HepG2 (cell line): ENCODE data around the gene DCDC1. TPM values are rescaled to one million over a fixed set of nuclear protein-coding genes. Genes with fewer than 3 reads are reported as not detected.

Source experiments
- ATAC-seq: fragments of 200-7000 bp; cut with Tn5 transposase; 3 replicates; pipeline ENCODE4 v1.9.1; 2020; ENCODE audit warnings: mild to moderate bottlenecking, moderate library complexity
- BruUV-seq: library from RNA; stranded (reverse); fragments of 400-500 nt; replicated peaks from 2 replicates; lab custom pipeline; 2021; lab: Mats Ljungman, UMichigan
- CTCF ChIA-PET: fragments of 300-600 bp; formaldehyde crosslinking; extraction: SDS; loops from one replicate; lab custom pipeline; 2021; ENCODE audit warnings: low total read pairs, inconsistent platforms, low intra/inter-chr PET ratio; lab: Yijun Ruan, JAX
- POLR2A ChIA-PET: fragments of 350-600 bp; sonication (Branson Sonifier 250); formaldehyde crosslinking; loops from one replicate; lab custom pipeline; 2020; ENCODE audit warnings: antibody characterized with exemption, inconsistent platforms; lab: Yijun Ruan, JAX
- DNase-seq: peaks from one replicate; pipeline ENCODE4 v3.0.0-alpha.2; 2015; ENCODE audit warnings: low spot score
- FAIRE-seq: peaks from 3 replicates; lab custom pipeline; 2011; peaks lifted over from hg19 to GRCh38; lab: Jason Lieb, UNC
- H2AFZ ChIP-seq: one replicate; pipeline ENCODE4 v1.6.1; 2011; ENCODE audit warnings: low read length, inconsistent platforms
- H3K27ac ChIP-seq: fragments of 300-600 bp; 3 replicates; pipeline ENCODE4 v1.8.0; 2011; ENCODE audit warnings: mixed run types, mild to moderate bottlenecking, mixed read lengths, low read length, inconsistent platforms; ENCODE audit not compliant: insufficient read depth; ENCODE audit errors: extremely low read length
- H3K27me3 ChIP-seq, 2 experiments: fragments of 200-600 bp in 1 of 2; 2 replicates in 1 of 2; 3 replicates in 1 of 2; pipeline versions ENCODE4 v1.6.0 to v1.8.0; 2011; ENCODE audit warnings: low read length in 2 of 2, mild to moderate bottlenecking in 2 of 2, moderate library complexity in 2 of 2, inconsistent platforms in 1 of 2; ENCODE audit not compliant: insufficient read depth in 2 of 2, control insufficient read depth in 1 of 2
- H3K36me3 ChIP-seq, 2 experiments: fragments of 200-600 bp in 1 of 2; replicated peaks in 1 of 2; 2 replicates in 1 of 2; 3 replicates in 1 of 2; pipeline versions ENCODE4 v1.5.1 to v1.8.0; 2011; ENCODE audit warnings: low read length in 2 of 2, inconsistent platforms in 1 of 2; ENCODE audit not compliant: insufficient read depth in 2 of 2, control insufficient read depth in 1 of 2
- H3K4me1 ChIP-seq: 2 replicates; pipeline ENCODE4 v1.5.1; 2012; ENCODE audit warnings: low read length, inconsistent platforms; ENCODE audit not compliant: insufficient read depth
- H3K4me2 ChIP-seq: 2 replicates; pipeline ENCODE4 v1.6.0; 2011; ENCODE audit warnings: low read depth, low read length, inconsistent platforms
- H3K4me3 ChIP-seq, 3 experiments: fragments of 200-600 bp in 1 of 3; sonication (generic), shearing (Covaris generic) in 1 of 3; replicated peaks in 1 of 3; 2 replicates each; pipeline ENCODE4 v1.5.1; 2011 to 2016; ENCODE audit warnings: low read length in 3 of 3, inconsistent platforms in 2 of 3, low read depth in 2 of 3, mild to moderate bottlenecking in 2 of 3, control low read depth in 1 of 3, mixed read lengths in 1 of 3; ENCODE audit not compliant: insufficient read depth in 1 of 3
- H3K79me2 ChIP-seq: one replicate; pipeline ENCODE4 v1.6.1; 2011; ENCODE audit warnings: low read length, inconsistent platforms; ENCODE audit not compliant: insufficient read depth
- H3K9ac ChIP-seq: 2 replicates; pipeline ENCODE4 v1.6.0; 2011; ENCODE audit warnings: mild to moderate bottlenecking, low read depth, low read length, inconsistent platforms; ENCODE audit not compliant: insufficient read depth
- H3K9me3 ChIP-seq: 2 replicates; pipeline ENCODE4 v1.5.1; 2012; ENCODE audit warnings: mild to moderate bottlenecking, low read length
- H4K20me1 ChIP-seq: 2 replicates; pipeline ENCODE4 v1.6.0; 2011; ENCODE audit warnings: inconsistent platforms, mild to moderate bottlenecking, low read length, moderate library complexity; ENCODE audit not compliant: insufficient read depth
- CTCF ChIP-seq: sonication (generic); formaldehyde crosslinking; IDR thresholded peaks from 2 replicates; pipeline ENCODE4 v1.5.0; 2020; ENCODE audit warnings: mild to moderate bottlenecking, missing genetic modification reagents, moderate library complexity
- NR3C1 ChIP-seq: sonication (generic); formaldehyde crosslinking; IDR thresholded peaks from 2 replicates; pipeline ENCODE4 v1.4.0; 2020; ENCODE audit warnings: missing genetic modification reagents
- PHB2 ChIP-seq: fragments of 450-650 bp; IDR thresholded peaks from 2 replicates; pipeline ENCODE4 v1.6.1; 2018; ENCODE audit not compliant: partially characterized antibody
- STAG1 ChIP-seq: sonication (generic); formaldehyde crosslinking; IDR thresholded peaks from 2 replicates; pipeline ENCODE4 v1.4.0; 2020; ENCODE audit warnings: missing genetic modification reagents
- THYN1 ChIP-seq: sonication (generic); formaldehyde crosslinking; IDR thresholded peaks from 2 replicates; pipeline ENCODE4 v1.8.1; 2023; ENCODE audit warnings: low read depth, mild to moderate bottlenecking, moderate library complexity, missing genetic modification reagents, borderline replicate concordance
- U2AF2 ChIP-seq: fragments of 200-400 bp; formaldehyde crosslinking; IDR thresholded peaks from 2 replicates; pipeline ENCODE4 v1.6.1; 2017; ENCODE audit warnings: low read depth, mild to moderate bottlenecking, low read length
- ZBTB14 ChIP-seq: sonication (generic); formaldehyde crosslinking; IDR thresholded peaks from 2 replicates; pipeline ENCODE4 v1.4.0; 2020; ENCODE audit warnings: missing genetic modification reagents
- WGBS: methylation state at CpG from one replicate; pipeline ENCODE4 v1.1.6; 2017; ENCODE audit warnings: low lambda C conversion rate; 5-methylcytosine and 5-hydroxymethylcytosine counted together
- in situ Hi-C: cut with HindIII; loops from 2 replicates; pipeline ENCODE4 v1.10.0; 2017; ENCODE audit warnings: low pct_unique_long_range_greater_than_20kb; ENCODE audit not compliant: extremely low pct_ligation_motif_present
- intact Hi-C: fragments of 100-400 bp; cut with micrococcal nuclease; formaldehyde crosslinking; loops from one replicate; pipeline ENCODE4 v1.10.0; 2022; ENCODE audit not compliant: unreplicated experiment
- polyA plus RNA-seq, 8 experiments: library from polyadenylated mRNA; depleted of rRNA in 3 of 8; stranded (reverse) in 7 of 8; unstranded in 1 of 8; fragments of >200 nt; fragmentation: Illumina TruSeq in 4 of 8; extraction: Trizol in 4 of 8; gene quantifications; 2 replicates each; pipeline versions ENCODE4 v1.2.1 to v1.2.3, GENCODE V29; 2011 to 2016; ENCODE audit warnings: low read depth in 4 of 8, missing spikeins in 1 of 8, mixed read lengths in 1 of 8; ENCODE audit not compliant: insufficient read depth in 1 of 8
- total RNA-seq, 5 experiments: library from RNA; depleted of rRNA; stranded (reverse); fragments of >200 nt; fragmentation: Illumina TruSeq; extraction: Trizol; gene quantifications; 2 replicates each; pipeline ENCODE4 v1.2.3, GENCODE V29; 2016; ENCODE audit warnings: low read depth in 1 of 5

The DCDC1 gene
- total and polyA plus RNA-seq, 2 of the 13 experiments (the other 11 are each of a cell fraction or from before 2014, with no cell fraction given): 0.12 to 0.27 TPM

GRCh38 chr11:31236143-31236542, 133.4 kb downstream of the DCDC1 start:
- no peak for DNase-seq
- in situ Hi-C loops (loop anchor here (25.0 kb wide), 2 partner anchors 726 to 926 kb away; no protein-coding TSS in a partner anchor), intact Hi-C loops (loop anchor here (5.0 kb wide), 1 partner anchor 944 kb away; no protein-coding TSS in a partner anchor)
- no peak for FAIRE-seq
- H2AFZ ChIP-seq: no peak overlapping the region
- no peaks in the 10 kb centered on the region for H3K4me1 ChIP-seq
- H3K4me3 ChIP-seq: no peak overlapping the region
- no peaks in the 10 kb centered on the region for H4K20me1 ChIP-seq
- ChIA-PET POLR2A (no interaction called here), CTCF (interaction anchor here (1.0 to 1.2 kb wide), 2 partner anchors 635 to 722 kb away, joined by 3 to 5 read pairs; no protein-coding TSS in a partner anchor)
- H3K4me2 ChIP-seq: no peak overlapping the region
- H3K27ac ChIP-seq: no peak overlapping the region
- no peak for TF ChIP-seq U2AF2
- no peak for TF ChIP-seq THYN1 (CRISPR knock-in tag)
- no peak for TF ChIP-seq NR3C1 (CRISPR knock-in tag)
- TF ChIP-seq STAG1 (CRISPR knock-in tag): peak; percentile 57
- no peak for TF ChIP-seq PHB2
- TF ChIP-seq CTCF (CRISPR knock-in tag): peak; percentile 31; the same call in 1 of the 2 replicates
- TF ChIP-seq ZBTB14: no peak
- no peak overlapping the region for H3K9ac ChIP-seq
- H3K9me3 ChIP-seq: no peaks in the 10 kb centered on the region
- 0% methylated on average over 1 of the region's 1 CpG for WGBS
- no peaks in the 10 kb centered on the region for H3K79me2 ChIP-seq
- no peaks in the 10 kb centered on the region for H3K27me3 ChIP-seq
- ATAC-seq: no peak
- no TSS peak for BruUV-seq
- H3K36me3 ChIP-seq: no peaks in the 10 kb centered on the region
